Endothelial cell (in vitro differentiated cells): Measurements from ENCODE around the gene CCDC196. TPM values are rescaled to one million over a fixed set of nuclear protein-coding genes. Genes with fewer than 3 reads are reported as not detected.

Source experiments
- DNase-seq: peaks from one replicate; pipeline ENCODE4 v3.0.0; 2021; ENCODE audit warnings: low spot score
- H3K27ac Mint-ChIP-seq: one replicate; pipeline ENCODE4 v1.8.0; 2021; ENCODE audit warnings: mixed read lengths, inconsistent platforms; ENCODE audit not compliant: unreplicated experiment
- H3K27me3 Mint-ChIP-seq: one replicate; pipeline ENCODE4 v1.8.0; 2021; ENCODE audit warnings: mild to moderate bottlenecking, moderate library complexity, mixed read lengths, inconsistent platforms; ENCODE audit not compliant: unreplicated experiment
- H3K36me3 Mint-ChIP-seq: one replicate; pipeline ENCODE4 v1.8.0; 2021; ENCODE audit warnings: mild to moderate bottlenecking, low read depth, mixed read lengths, inconsistent platforms; ENCODE audit not compliant: unreplicated experiment
- H3K4me1 Mint-ChIP-seq: one replicate; pipeline ENCODE4 v1.8.0; 2021; ENCODE audit warnings: mild to moderate bottlenecking, mixed read lengths, inconsistent platforms; ENCODE audit not compliant: unreplicated experiment
- H3K4me3 Mint-ChIP-seq: one replicate; pipeline ENCODE4 v1.8.0; 2021; ENCODE audit warnings: mild to moderate bottlenecking, mixed read lengths, inconsistent platforms; ENCODE audit not compliant: unreplicated experiment
- H3K9me3 Mint-ChIP-seq: one replicate; pipeline ENCODE4 v1.8.0; 2021; ENCODE audit warnings: mixed read lengths, inconsistent platforms; ENCODE audit not compliant: unreplicated experiment
- CTCF ChIP-seq: fragments of 200-600 bp; sonication (generic); IDR thresholded peaks from one replicate; pipeline ENCODE4 v1.5.0; 2021; ENCODE audit warnings: antibody characterized with exemption; ENCODE audit not compliant: unreplicated experiment
- total RNA-seq: library from RNA; stranded (reverse); fragmentation: NEBNext Ultra II Directional; extraction: Animal tissue kit (Norgen Biotek cat#: 25700); gene quantifications from one replicate; pipeline ENCODE4 v1.2.1, GENCODE V29; 2021; ENCODE audit not compliant: unreplicated experiment

The CCDC196 gene
- total RNA-seq, 1 donor from 2014 or later = not detected

- Mint-ChIP-seq H3K27me3 (peaks cover 3% of the 10 kb centered on the region), H3K36me3 (no peaks in the 10 kb centered on the region), H3K4me3 (peak overlapping the region; percentile 90), H3K9me3 (no peaks in the 10 kb centered on the region), H3K27ac (no peak overlapping the region), H3K4me1 (peaks cover 15% of the 10 kb centered on the region)
- TF ChIP-seq CTCF = no peak
- no peak for DNase-seq
Observed at GRCh38 chr14:66509874-66510273, 23.7 kb downstream of the CCDC196 start.

GRCh38 chr14:66511849-66512248 is 25.7 kb downstream of the CCDC196 start:
- Mint-ChIP-seq H3K27me3 (peaks cover 2% of the 10 kb centered on the region), H3K36me3 (no peaks in the 10 kb centered on the region), H3K4me3 (no peak overlapping the region), H3K9me3 (no peaks in the 10 kb centered on the region), H3K4me1 (peaks cover 15% of the 10 kb centered on the region), H3K27ac (no peak overlapping the region)
- no peak for TF ChIP-seq CTCF
- DNase-seq = no peak

- Mint-ChIP-seq H3K27me3 (peaks cover 1% of the 10 kb centered on the region), H3K36me3 (no peaks in the 10 kb centered on the region), H3K9me3 (no peaks in the 10 kb centered on the region), H3K27ac (no peak overlapping the region), H3K4me3 (no peak overlapping the region), H3K4me1 (peaks cover 13% of the 10 kb centered on the region)
- TF ChIP-seq CTCF = no peak
- DNase-seq = no peak
Observed at GRCh38 chr14:66514213-66514612, 28.0 kb downstream of the CCDC196 start.

GRCh38 chr14:66530526-66530925 is 44.4 kb downstream of the CCDC196 start:
- Mint-ChIP-seq H3K36me3 (peaks cover 4% of the 10 kb centered on the region), H3K4me3 (no peak overlapping the region), H3K27me3 (no peaks in the 10 kb centered on the region), H3K4me1 (peaks cover 3% of the 10 kb centered on the region), H3K9me3 (no peaks in the 10 kb centered on the region), H3K27ac (no peak overlapping the region)
- no peak for TF ChIP-seq CTCF
- DNase-seq = no peak

GRCh38 chr14:66539034-66539433 is 52.9 kb downstream of the CCDC196 start:
- no peak for DNase-seq
- no peak overlapping the region for H3K27ac Mint-ChIP-seq
- TF ChIP-seq CTCF = no peak

More at GRCh38 chr14:66539034-66539433, 52.9 kb downstream of the CCDC196 start:
- H3K4me1 Mint-ChIP-seq = no peaks in the 10 kb centered on the region
- H3K36me3 Mint-ChIP-seq = no peaks in the 10 kb centered on the region
- H3K4me3 Mint-ChIP-seq = no peak overlapping the region
- peaks cover 2% of the 10 kb centered on the region for H3K27me3 Mint-ChIP-seq
- H3K9me3 Mint-ChIP-seq = no peaks in the 10 kb centered on the region
